ENCODE measurements around the gene JAM3.

JAM3 gene

GRCh38 chr11:134068829-134069425 lies at the start of gene JAM3:
Gene JAM3, plus strand, starts transcription at chr11:134069072. Its CDS starts 12 bp downstream, at chr11:134069084.
- Histone ChIP-seq H3K27ac (ENCODE audit: low read depth, low read length) (no peak within 1 kb of the TSS), H3K4me2 (ENCODE audit: low read length) (peak within 1 kb of the TSS; percentile 48), H3K9me2 (replicated peaks; ENCODE audit: control insufficient read depth, low read length) (no peaks in the 10 kb centered on the region), H3K36me3 (ENCODE audit: control insufficient read depth, low read length) (no peaks in the 10 kb centered on the region), H3K79me2 (ENCODE audit: control insufficient read depth, low read length) (no peaks in the 10 kb centered on the region), H3K27me3 (ENCODE audit: control insufficient read depth, low read length) (peaks cover 51% of the 10 kb centered on the region), H4K20me1 (ENCODE audit: control insufficient read depth, insufficient read depth, low read depth, low read length) (no peaks in the 10 kb centered on the region), H3K4me3 (ENCODE audit: low read length) (peak within 1 kb of the TSS; percentile 52), H3K9me3 (ENCODE audit: control insufficient read depth, insufficient read depth, low read length) (no peaks in the 10 kb centered on the region), H3K4me1 (ENCODE audit: control insufficient read depth, low read length) (peaks cover 7% of the 10 kb centered on the region), H3F3A (ENCODE audit: control insufficient read depth, insufficient read depth) (no peaks in the 10 kb centered on the region)
- TF ChIP-seq CTCF (IDR thresholded peaks at IDR 0.05; ENCODE audit: low read depth, low read length, poor library complexity, severe bottlenecking) (no peak), EZH2phosphoT487 (IDR thresholded peaks at IDR 0.05; ENCODE audit: borderline replicate concordance, low read length) (no peak)

GRCh38 chr11:134019500-134019899 lies 49.4 kb upstream of the JAM3 start:
- H3K36me3 ChIP-seq (ENCODE audit: control insufficient read depth, low read length): no peaks in the 10 kb centered on the region
- no peak overlapping the region for H3K4me2 ChIP-seq (ENCODE audit: low read length)
- no peaks in the 10 kb centered on the region for H3K9me2 ChIP-seq (replicated peaks; ENCODE audit: control insufficient read depth, low read length)
- no peaks in the 10 kb centered on the region for H3K79me2 ChIP-seq (ENCODE audit: control insufficient read depth, low read length)
- H3K4me3 ChIP-seq (ENCODE audit: low read length): no peak overlapping the region
- H3K27ac ChIP-seq (ENCODE audit: low read depth, low read length): no peak overlapping the region
- TF ChIP-seq CTCF (IDR thresholded peaks at IDR 0.05; ENCODE audit: low read depth, low read length, poor library complexity, severe bottlenecking) (no peak), EZH2phosphoT487 (IDR thresholded peaks at IDR 0.05; ENCODE audit: borderline replicate concordance, low read length) (no peak)
- H3K4me1 ChIP-seq (ENCODE audit: control insufficient read depth, low read length): no peaks in the 10 kb centered on the region
- H3K27me3 ChIP-seq (ENCODE audit: control insufficient read depth, low read length): no peaks in the 10 kb centered on the region
- H3K9me3 ChIP-seq (ENCODE audit: control insufficient read depth, insufficient read depth, low read length): no peaks in the 10 kb centered on the region
- H3F3A ChIP-seq (ENCODE audit: control insufficient read depth, insufficient read depth): no peaks in the 10 kb centered on the region
- no peaks in the 10 kb centered on the region for H4K20me1 ChIP-seq (ENCODE audit: control insufficient read depth, insufficient read depth, low read depth, low read length)

GRCh38 chr11:134020598-134020997 lies 48.3 kb upstream of the JAM3 start:
- H3K4me3 ChIP-seq (ENCODE audit: low read length): no peak overlapping the region
- H3K9me2 ChIP-seq (replicated peaks; ENCODE audit: control insufficient read depth, low read length): no peaks in the 10 kb centered on the region
- no peaks in the 10 kb centered on the region for H3F3A ChIP-seq (ENCODE audit: control insufficient read depth, insufficient read depth)
- TF ChIP-seq CTCF (IDR thresholded peaks at IDR 0.05; ENCODE audit: low read depth, low read length, poor library complexity, severe bottlenecking): no peak
- no peak for TF ChIP-seq EZH2phosphoT487 (IDR thresholded peaks at IDR 0.05; ENCODE audit: borderline replicate concordance, low read length)
- H3K36me3 ChIP-seq (ENCODE audit: control insufficient read depth, low read length): no peaks in the 10 kb centered on the region
- no peaks in the 10 kb centered on the region for H4K20me1 ChIP-seq (ENCODE audit: control insufficient read depth, insufficient read depth, low read depth, low read length)
- no peaks in the 10 kb centered on the region for H3K27me3 ChIP-seq (ENCODE audit: control insufficient read depth, low read length)
- H3K4me1 ChIP-seq (ENCODE audit: control insufficient read depth, low read length): no peaks in the 10 kb centered on the region
- no peak overlapping the region for H3K4me2 ChIP-seq (ENCODE audit: low read length)
- no peaks in the 10 kb centered on the region for H3K9me3 ChIP-seq (ENCODE audit: control insufficient read depth, insufficient read depth, low read length)
- no peak overlapping the region for H3K27ac ChIP-seq (ENCODE audit: low read depth, low read length)
- no peaks in the 10 kb centered on the region for H3K79me2 ChIP-seq (ENCODE audit: control insufficient read depth, low read length)

All from DOHH2 (cell line).